Activated CD4-positive, alpha-beta T cell treated with anti-CD3 and anti-CD28 coated beads, Interleukin-2, amount 50 U/mL, for 48 hours (primary cell): ENCODE results near the gene RPRD1A.
A peak's percentile ranks its signal among the peaks of the same experiment; 100 is the strongest.
"Not testable (repeated sequence)": the region's sequence is repeated elsewhere in the genome, so short reads cannot be mapped to it uniquely, and the experiment has no call there.

ENCODE experiments used
- DNase-seq, 2 experiments: peaks; one replicate each; pipeline ENCODE4 v3.0.0-alpha.2; 2020

Gene RPRD1A

DNA sequence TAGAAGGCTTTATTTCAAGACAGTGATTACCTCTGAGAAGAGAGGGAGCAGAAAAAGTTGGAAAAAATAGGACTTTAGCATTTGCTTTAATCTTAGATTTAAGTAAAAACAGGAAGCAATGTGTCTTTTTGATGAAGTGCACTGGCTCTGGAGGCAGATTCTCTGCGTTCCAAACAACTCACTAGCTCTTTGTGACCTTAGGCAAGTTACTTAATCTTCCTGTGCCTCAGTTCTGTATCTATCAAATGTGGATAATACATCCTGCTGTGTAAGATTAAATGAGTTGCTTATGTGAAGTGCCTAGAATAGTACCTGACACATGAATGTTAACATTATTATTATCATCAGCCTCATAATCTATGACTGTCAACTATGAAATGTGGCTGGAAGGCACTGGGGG lies 42.3 kb downstream of the RPRD1A start:
- no peak for DNase-seq

DNA sequence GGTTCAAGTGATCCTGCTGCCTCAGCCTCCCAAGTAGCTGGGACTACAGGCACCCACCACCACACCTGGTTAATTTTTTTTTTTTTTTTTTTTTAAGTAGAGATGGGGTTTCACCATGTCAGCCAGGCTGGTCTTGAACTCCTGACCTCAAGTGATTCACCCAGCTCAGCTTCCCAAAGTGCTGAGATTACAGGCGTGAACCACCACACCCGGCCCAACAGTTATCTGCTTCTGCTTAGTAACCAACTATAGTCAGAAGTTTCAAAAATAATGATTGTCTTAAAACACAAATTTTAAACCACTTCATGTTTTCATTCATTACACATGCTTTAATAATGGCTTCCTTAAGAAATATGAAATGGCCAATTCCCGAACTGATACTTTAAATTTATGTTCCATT lies 43.1 kb downstream of the RPRD1A start:
- not testable (repeated sequence) for DNase-seq

DNA sequence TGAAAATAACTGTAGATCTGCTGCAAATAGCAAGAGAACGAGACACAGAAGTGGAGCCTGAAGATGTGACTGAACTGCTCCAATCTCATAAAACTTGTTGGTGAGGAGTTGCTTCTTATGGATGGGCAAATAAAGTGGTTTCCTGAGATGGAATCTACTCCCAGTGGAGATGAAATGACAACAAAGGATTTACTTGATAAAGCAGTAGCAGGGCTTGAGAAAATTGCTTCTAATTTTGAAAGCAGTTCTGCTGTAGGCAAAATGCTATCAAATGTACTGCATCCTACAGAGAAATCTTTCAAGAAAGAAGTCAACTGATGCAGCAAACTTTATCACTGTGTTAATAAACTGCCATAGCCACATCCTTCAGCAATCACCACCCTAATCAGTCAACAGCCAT lies 44.0 kb downstream of the RPRD1A start:
- no peak for DNase-seq

GRCh38 chr18:36020174-36020711 lies 47.1 kb downstream of the RPRD1A start:
- no peak for DNase-seq

GRCh38 chr18:36017232-36017631 lies 50.1 kb downstream of the RPRD1A start:
- no peak for DNase-seq

DNA sequence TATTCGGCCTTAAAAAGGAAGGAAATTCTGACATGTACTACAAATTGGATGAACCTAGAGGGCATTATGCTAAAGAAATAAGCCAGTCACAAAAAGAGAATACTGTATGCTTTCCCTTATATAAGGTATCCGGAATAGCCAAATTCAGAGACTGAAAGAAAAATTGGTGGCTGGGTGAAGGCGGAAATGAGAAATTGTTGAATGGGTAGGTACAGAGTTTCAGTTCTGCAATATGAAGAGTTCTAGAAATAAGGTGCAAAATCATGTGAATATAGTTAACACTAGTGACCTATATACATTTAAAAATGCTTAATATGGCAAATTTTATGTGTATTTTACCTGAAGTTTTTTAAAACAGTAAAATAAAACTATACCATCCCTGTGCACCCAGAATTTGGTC lies 51.7 kb downstream of the RPRD1A start:
- DNase-seq: no peak

DNA sequence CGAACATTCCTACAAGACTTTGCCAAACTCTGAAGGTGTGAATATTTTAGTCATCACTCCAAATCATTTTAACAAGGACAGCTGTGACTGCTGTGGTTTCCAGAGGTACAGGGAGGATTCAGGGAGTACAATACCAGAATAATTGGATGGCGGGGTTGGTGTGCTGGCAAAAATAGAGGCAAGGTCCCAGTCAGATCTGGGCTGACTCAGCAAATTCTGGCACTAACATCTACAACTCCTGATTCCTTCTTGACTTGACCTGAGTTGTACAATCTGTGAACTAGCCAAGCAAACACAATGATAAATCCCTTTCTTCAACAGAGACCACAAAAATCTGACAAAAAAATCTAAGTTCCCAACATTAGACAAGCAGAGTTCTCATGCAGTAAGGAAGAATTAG lies 54.5 kb downstream of the RPRD1A start:
- DNase-seq: no peak

GRCh38 chr18:36009214-36009613 lies 58.1 kb downstream of the RPRD1A start:
- DNase-seq: no peak

- DNase-seq: no peak
Measured at GRCh38 chr18:36006997-36007396, 60.4 kb downstream of the RPRD1A start.

DNA sequence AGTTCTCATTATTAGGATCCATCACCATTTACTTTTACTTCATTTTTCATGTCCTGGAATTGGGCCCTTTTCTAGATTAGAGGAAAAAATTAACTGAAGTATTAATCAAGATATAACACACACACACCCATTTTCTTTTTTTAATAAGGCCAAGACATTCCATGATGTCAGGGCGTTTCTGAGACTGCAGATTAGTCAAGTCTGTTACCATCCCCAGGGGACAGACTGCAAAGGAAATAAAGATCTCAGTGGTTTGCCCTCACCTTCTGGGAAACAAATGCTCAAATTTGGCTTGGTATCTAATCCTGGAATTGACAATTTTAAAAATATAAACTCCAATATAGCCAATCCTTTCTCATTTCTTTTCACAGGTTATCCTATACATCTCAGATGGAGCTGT lies 67.4 kb downstream of the RPRD1A start:
- no peak for DNase-seq

GRCh38 chr18:35998967-35999366 lies 68.4 kb downstream of the RPRD1A start:
- DNase-seq: no peak

- no peak for DNase-seq
Measured at GRCh38 chr18:35993013-35993412, 74.3 kb downstream of the RPRD1A start.

DNA sequence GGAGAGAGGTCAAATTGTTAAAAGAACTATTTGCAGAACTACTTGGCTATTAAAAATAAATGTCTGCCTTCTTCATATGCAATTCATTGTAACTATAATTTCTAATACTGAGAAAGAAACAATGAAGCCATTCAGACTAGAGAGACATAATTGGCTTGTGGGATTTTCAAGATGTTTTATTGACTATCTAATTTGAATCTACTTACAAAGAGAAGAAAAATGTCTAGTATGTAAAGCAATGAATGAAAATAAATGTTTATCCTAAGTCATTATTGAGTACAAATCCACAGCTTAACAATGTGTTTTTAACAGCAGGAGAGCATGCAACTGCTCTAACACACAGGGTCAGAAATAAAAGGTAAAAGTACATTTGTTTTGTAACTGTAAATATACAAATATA lies 75.7 kb downstream of the RPRD1A start:
- DNase-seq: no peak

- DNase-seq: no peak
Measured at GRCh38 chr18:35983818-35984217, 83.5 kb downstream of the RPRD1A start.

DNA sequence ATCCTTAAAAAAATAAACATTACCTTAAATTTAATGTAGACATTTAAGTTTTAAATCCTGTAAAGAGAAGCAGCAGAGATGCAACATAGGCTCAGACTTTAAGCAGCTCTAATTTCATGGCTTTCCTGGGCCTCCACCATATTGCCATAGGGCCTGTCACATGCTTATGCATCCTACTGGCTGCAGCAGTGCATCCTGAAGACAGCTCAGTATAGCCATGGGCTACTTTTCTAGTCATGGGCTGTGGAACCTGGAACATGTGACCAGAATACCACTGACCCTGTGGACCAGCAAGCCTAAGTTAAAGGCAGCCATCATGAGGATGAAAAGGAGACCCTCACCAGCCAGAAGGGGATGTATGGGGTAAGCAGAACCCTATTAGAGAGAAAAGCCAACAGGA lies 84.2 kb downstream of the RPRD1A start:
- DNase-seq: no peak

GRCh38 chr18:35982409-35983114 lies 84.8 kb downstream of the RPRD1A start:
- DNase-seq: no peak

DNA sequence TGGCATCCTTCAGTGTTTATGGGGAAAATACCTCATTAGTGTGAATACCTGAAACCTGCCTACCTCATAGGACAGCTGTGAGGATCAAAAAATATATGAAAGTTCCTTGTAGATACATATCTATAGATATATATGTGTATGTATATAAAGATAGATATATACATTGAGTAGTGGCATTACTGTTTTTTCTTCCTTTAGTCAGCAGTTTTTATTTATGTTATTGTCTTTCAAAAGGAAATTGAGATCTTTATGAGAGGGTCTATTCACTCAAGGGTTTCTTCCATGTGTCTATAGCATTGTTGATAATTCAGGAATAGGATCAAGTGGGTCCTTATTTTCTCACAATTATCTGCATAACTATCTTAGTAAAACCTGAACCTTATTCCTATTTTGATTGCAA lies 88.2 kb downstream of the RPRD1A start:
- DNase-seq: no peak

DNA sequence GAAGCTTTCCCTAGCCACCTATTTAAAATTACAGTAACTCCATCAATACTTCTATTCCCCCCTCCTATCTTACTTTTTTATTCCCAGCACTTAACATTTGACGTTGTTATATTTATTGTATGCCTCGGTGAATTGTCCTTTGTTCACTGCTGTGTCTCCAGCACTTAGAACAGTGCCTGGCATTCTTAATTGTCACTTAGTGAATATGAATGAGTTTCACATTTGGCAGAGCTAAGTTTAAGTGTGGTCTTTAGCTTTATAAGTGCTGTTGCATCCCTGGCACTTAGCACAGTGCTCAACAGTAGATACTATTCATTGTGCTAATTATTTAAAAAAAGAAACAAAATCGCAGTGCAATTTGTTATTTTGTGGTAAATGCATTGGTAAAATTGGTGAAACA lies 93.2 kb downstream of the RPRD1A start:
- DNase-seq: no peak

DNA sequence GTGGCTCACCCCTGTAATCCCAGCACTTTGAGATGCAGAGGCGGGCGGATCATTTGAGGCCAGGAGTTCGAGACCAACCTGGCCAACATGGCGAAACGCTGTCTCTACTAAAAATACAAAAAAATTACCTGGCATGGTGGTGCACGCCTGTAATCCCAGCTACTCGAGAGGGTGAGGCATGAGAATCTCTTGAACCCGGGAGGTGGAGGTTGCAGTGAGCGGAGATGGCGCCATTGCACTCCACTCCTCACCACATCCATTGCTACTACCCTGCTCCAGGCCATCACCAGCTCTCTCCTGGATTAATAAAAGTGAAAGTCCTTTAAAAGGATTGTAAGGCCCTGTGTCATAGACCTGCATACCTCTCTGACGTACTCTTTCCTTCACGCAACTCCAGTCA lies 93.7 kb downstream of the RPRD1A start:
- no peak for DNase-seq

- DNase-seq: peak; percentile 94 to 95
Measured at GRCh38 chr18:35972197-35973000, 95.0 kb downstream of the RPRD1A start, which contains the start of gene RMP24. Gene RMP24 (plus strand): TSS chr18:35972679.

GRCh38 chr18:35971661-35972196 lies 95.6 kb downstream of the RPRD1A start:
- no peak for DNase-seq

DNA sequence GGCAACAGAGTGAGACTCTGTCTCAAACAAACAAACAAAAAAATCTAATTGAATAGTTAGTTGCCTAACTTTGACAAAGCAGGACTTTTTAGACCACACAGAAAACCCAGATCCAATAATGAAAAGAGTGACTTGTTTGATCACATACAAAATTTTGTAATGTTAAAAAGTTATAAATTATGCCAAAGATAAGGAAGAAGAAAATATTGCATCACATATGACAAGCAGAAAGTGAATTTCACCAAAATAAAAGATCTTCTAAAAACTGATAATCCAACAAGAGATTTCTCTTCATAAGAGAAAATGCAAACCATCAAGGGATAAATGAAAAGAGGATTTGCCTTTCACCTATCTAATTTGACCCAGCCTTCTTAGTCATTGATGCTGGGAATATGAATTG lies 97.7 kb downstream of the RPRD1A start:
- no peak for DNase-seq

- DNase-seq: no peak
Measured at GRCh38 chr18:35968278-35968880, 99.0 kb downstream of the RPRD1A start.
